Fibroblast of skin of abdomen (primary cell): Measurements from ENCODE around the gene ATP6V1G3.
"Not testable (repeated sequence)": the region's sequence is repeated elsewhere in the genome, so short reads cannot be mapped to it uniquely, and the experiment has no call there.

ENCODE experiments used
- DNase-seq: peaks from one replicate; pipeline ENCODE4 v3.0.0-alpha.2; 2013

The ATP6V1G3 gene

GRCh38 chr1:198542632-198543031 is 2.2 kb upstream of the ATP6V1G3 start:
- no peak for DNase-seq

GRCh38 chr1:198541737-198542136 is 1.3 kb upstream of the ATP6V1G3 start:
- DNase-seq: no peak

- no peak for DNase-seq
Measured at GRCh38 chr1:198538579-198539364, 1.7 kb downstream of the ATP6V1G3 start.

- no peak for DNase-seq
Measured at GRCh38 chr1:198535631-198536030, 4.8 kb downstream of the ATP6V1G3 start.

- DNase-seq: no peak
Measured at GRCh38 chr1:198534548-198535418, 5.7 kb downstream of the ATP6V1G3 start.

GRCh38 chr1:198531891-198532290 is 8.6 kb downstream of the ATP6V1G3 start:
- no peak for DNase-seq

GRCh38 chr1:198530953-198531352 is 9.5 kb downstream of the ATP6V1G3 start:
- DNase-seq: no peak

- peak; percentile 94 for DNase-seq
Measured at GRCh38 chr1:198529414-198529813, 11.1 kb downstream of the ATP6V1G3 start.

- peak; percentile 77 for DNase-seq
Measured at GRCh38 chr1:198528364-198528763, 12.1 kb downstream of the ATP6V1G3 start.

- DNase-seq: no peak
Measured at GRCh38 chr1:198524556-198524955, 15.9 kb downstream of the ATP6V1G3 start.

- DNase-seq: not testable (repeated sequence)
Measured at GRCh38 chr1:198524127-198524526, 16.4 kb downstream of the ATP6V1G3 start.

- no peak for DNase-seq
Measured at GRCh38 chr1:198523182-198523950, 17.1 kb downstream of the ATP6V1G3 start.

GRCh38 chr1:198520524-198521254 is 19.8 kb downstream of the ATP6V1G3 start:
- DNase-seq: peak; percentile 18

GRCh38 chr1:198519639-198520501 is 20.6 kb downstream of the ATP6V1G3 start:
- DNase-seq: no peak

- DNase-seq: no peak
Measured at GRCh38 chr1:198517623-198518199, 22.8 kb downstream of the ATP6V1G3 start.

GRCh38 chr1:198500096-198500495 is 40.4 kb downstream of the ATP6V1G3 start:
- no peak for DNase-seq

- DNase-seq: peak; percentile 92
Measured at GRCh38 chr1:198499588-198499987, 40.9 kb downstream of the ATP6V1G3 start.

- peak; percentile 63 for DNase-seq
Measured at GRCh38 chr1:198498881-198499280, 41.6 kb downstream of the ATP6V1G3 start.

GRCh38 chr1:198498103-198498385 is 42.4 kb downstream of the ATP6V1G3 start:
- peak; percentile 55 for DNase-seq

GRCh38 chr1:198497326-198498102 is 43.0 kb downstream of the ATP6V1G3 start:
- DNase-seq: peak; percentile 69
